ENCODE results near the gene TRIM2.

DNA sequence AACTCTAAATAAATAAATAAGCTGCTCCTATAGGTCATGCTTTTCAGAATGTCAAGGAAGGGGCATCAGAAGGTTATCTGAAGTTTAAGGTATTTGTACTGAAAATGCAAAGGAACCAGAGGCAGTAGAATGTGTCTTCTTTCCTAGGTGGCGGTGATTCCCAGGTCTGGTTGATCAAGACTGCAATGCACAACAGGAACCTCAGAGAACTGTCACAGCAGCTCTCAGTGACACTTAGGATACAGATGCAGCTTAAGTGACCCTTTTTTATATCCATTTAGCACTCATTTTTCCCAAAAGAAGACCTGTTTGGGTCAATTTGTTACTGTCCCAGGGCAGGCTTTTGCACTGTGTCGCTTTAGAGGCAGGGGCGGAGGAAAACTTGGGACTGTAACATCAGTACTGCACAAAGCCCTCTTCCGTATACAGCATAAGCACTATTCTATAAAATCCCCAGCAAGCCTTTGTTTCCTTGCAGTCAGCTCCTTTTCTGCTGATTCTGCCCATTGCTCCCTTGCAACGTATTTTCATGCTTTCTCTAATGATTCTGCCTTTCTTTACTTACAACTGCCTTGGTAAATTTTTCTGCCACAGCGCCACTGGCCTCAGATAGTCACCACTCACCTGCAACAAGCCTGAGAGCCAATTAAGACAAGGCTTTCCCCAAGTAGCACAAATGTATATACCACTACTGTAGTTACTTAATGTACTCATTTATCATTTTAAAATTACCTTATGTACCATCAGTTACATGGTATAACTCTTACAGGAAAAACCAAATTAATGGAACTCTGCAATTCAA, 138.7 kb downstream of the TRIM2 start:
- TF ChIP-seq, protein P1, sequence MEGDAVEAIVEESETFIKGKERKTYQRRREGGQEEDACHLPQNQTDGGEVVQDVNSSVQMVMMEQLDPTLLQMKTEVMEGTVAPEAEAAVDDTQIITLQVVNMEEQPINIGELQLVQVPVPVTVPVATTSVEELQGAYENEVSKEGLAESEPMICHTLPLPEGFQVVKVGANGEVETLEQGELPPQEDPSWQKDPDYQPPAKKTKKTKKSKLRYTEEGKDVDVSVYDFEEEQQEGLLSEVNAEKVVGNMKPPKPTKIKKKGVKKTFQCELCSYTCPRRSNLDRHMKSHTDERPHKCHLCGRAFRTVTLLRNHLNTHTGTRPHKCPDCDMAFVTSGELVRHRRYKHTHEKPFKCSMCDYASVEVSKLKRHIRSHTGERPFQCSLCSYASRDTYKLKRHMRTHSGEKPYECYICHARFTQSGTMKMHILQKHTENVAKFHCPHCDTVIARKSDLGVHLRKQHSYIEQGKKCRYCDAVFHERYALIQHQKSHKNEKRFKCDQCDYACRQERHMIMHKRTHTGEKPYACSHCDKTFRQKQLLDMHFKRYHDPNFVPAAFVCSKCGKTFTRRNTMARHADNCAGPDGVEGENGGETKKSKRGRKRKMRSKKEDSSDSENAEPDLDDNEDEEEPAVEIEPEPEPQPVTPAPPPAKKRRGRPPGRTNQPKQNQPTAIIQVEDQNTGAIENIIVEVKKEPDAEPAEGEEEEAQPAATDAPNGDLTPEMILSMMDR (conservative IDR thresholded peaks at IDR 0.05; ENCODE audit: low read depth, low read length), result no peak
- TF ChIP-seq EZH2 (IDR thresholded peaks at IDR 0.05; ENCODE audit: low read length, unreplicated experiment), result no peak

Measured in PC-3 (cell line).